OCI-LY1 (cell line): ENCODE data around the gene PRSS38.

Source experiments
- H2AFZ ChIP-seq: fragments of 200-600 bp; sonication (generic), shearing (Covaris generic); 2 replicates; pipeline ENCODE4 v1.6.0; 2014; ENCODE audit warnings: antibody characterized with exemption, mild to moderate bottlenecking, low read length
- H3F3A ChIP-seq: fragments of 200-600 bp; sonication (generic), shearing (Covaris generic); 2 replicates; pipeline ENCODE4 v1.6.0; 2014; ENCODE audit warnings: mild to moderate bottlenecking, antibody characterized with exemption, low read length, moderate library complexity; ENCODE audit not compliant: insufficient read depth
- H3K27ac ChIP-seq: fragments of 200-600 bp; sonication (generic); 2 replicates; pipeline ENCODE4 v1.5.1; 2014; ENCODE audit warnings: low read length, mixed run types, mild to moderate bottlenecking, low read depth; ENCODE audit not compliant: poor library complexity, severe bottlenecking
- H3K27me3 ChIP-seq: fragments of 200-600 bp; sonication (generic); 2 replicates; pipeline ENCODE4 v1.6.0; 2014; ENCODE audit warnings: antibody characterized with exemption, mild to moderate bottlenecking, low read length, moderate library complexity; ENCODE audit not compliant: insufficient read depth
- H3K36me3 ChIP-seq: fragments of 200-600 bp; sonication (generic); 2 replicates; pipeline ENCODE4 v1.6.1; 2014; ENCODE audit warnings: mild to moderate bottlenecking, antibody characterized with exemption, low read length, moderate library complexity, mixed read lengths; ENCODE audit not compliant: insufficient read depth
- H3K4me1 ChIP-seq: fragments of 200-600 bp; sonication (generic); 2 replicates; pipeline ENCODE4 v1.5.1; 2014; ENCODE audit warnings: mild to moderate bottlenecking, low read length, moderate library complexity; ENCODE audit not compliant: insufficient read depth, severe bottlenecking
- H3K4me2 ChIP-seq: fragments of 200-600 bp; sonication (generic), shearing (Covaris generic); 2 replicates; pipeline ENCODE4 v1.6.1; 2014; ENCODE audit warnings: low read length
- H3K4me3 ChIP-seq: fragments of 200-600 bp; sonication (generic); 2 replicates; pipeline ENCODE4 v1.5.1; 2014; ENCODE audit warnings: low read length, low read depth, mild to moderate bottlenecking, mixed read lengths; ENCODE audit not compliant: poor library complexity, severe bottlenecking
- H3K79me2 ChIP-seq: fragments of 200-600 bp; shearing (Covaris generic); 2 replicates; pipeline ENCODE4 v1.6.1; 2016; ENCODE audit warnings: mixed run types, low read length, mixed read lengths; ENCODE audit not compliant: insufficient read depth
- H3K9ac ChIP-seq: fragments of 200-600 bp; sonication (generic), shearing (Covaris generic); 2 replicates; pipeline ENCODE4 v1.6.1; 2014; ENCODE audit warnings: mild to moderate bottlenecking, low read length, mixed read lengths
- H3K9me2 ChIP-seq: fragments of 200-600 bp; sonication (generic), shearing (Covaris generic); 2 replicates; pipeline ENCODE4 v1.6.1; 2014; ENCODE audit warnings: low read depth, mild to moderate bottlenecking, low read length, mixed read lengths
- H3K9me3 ChIP-seq: fragments of 200-600 bp; shearing (Covaris generic); 2 replicates; pipeline ENCODE4 v1.6.1; 2014; ENCODE audit warnings: low read length, mixed read lengths
- H4K20me1 ChIP-seq: fragments of 200-600 bp; sonication (generic), shearing (Covaris generic); 2 replicates; pipeline ENCODE4 v1.6.0; 2016; ENCODE audit warnings: mild to moderate bottlenecking, low read length; ENCODE audit not compliant: insufficient read depth
- EZH2 ChIP-seq: fragments of 200-600 bp; sonication (generic), shearing (Covaris generic); IDR thresholded peaks from 2 replicates; pipeline ENCODE4 v1.8.0; 2017; ENCODE audit warnings: borderline replicate concordance, mixed run types, mild to moderate bottlenecking, antibody characterized with exemption, low read length, moderate library complexity, mixed read lengths
- TF ChIP-seq, protein P1 (sequence below): fragments of 200-600 bp; sonication (generic), shearing (Covaris generic); IDR thresholded peaks from 2 replicates; pipeline ENCODE4 v1.5.1; 2017; ENCODE audit warnings: mild to moderate bottlenecking, antibody characterized with exemption, low read length, moderate library complexity, mixed read lengths

Gene PRSS38

DNA sequence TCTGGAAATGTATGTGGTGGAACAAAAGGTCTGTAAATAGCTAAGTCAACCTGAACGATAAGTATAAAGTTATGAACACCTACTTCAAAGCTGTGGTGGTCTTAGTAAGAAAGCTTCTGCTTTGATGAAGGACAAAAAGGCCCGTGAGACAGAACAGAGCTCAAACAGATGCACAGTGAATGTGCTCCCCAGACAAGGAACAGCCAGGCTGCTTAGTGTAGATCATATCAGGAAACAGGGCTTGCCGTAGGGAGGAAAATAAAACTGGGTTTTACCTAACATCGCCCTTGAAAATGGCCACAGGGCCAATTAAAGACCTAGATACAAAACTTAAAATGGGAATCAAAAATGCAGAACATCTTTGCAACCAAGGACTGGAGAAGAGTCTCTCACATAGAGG is 40.2 kb downstream of the PRSS38 start:
- Histone ChIP-seq H3K4me3 (no peak overlapping the region), H3K36me3 (no peaks in the 10 kb centered on the region), H2AFZ (no peak overlapping the region), H3K27ac (no peak overlapping the region), H3K9me2 (no peaks in the 10 kb centered on the region), H3K4me1 (no peaks in the 10 kb centered on the region), H3K9me3 (no peaks in the 10 kb centered on the region), H3K9ac (no peak overlapping the region), H3K27me3 (no peaks in the 10 kb centered on the region; the same call in 1 of the 2 replicates), H4K20me1 (no peaks in the 10 kb centered on the region), H3K4me2 (no peak overlapping the region), H3K79me2 (no peaks in the 10 kb centered on the region), H3F3A (no peaks in the 10 kb centered on the region)
- TF ChIP-seq EZH2: no peak
- TF ChIP-seq, protein P1, sequence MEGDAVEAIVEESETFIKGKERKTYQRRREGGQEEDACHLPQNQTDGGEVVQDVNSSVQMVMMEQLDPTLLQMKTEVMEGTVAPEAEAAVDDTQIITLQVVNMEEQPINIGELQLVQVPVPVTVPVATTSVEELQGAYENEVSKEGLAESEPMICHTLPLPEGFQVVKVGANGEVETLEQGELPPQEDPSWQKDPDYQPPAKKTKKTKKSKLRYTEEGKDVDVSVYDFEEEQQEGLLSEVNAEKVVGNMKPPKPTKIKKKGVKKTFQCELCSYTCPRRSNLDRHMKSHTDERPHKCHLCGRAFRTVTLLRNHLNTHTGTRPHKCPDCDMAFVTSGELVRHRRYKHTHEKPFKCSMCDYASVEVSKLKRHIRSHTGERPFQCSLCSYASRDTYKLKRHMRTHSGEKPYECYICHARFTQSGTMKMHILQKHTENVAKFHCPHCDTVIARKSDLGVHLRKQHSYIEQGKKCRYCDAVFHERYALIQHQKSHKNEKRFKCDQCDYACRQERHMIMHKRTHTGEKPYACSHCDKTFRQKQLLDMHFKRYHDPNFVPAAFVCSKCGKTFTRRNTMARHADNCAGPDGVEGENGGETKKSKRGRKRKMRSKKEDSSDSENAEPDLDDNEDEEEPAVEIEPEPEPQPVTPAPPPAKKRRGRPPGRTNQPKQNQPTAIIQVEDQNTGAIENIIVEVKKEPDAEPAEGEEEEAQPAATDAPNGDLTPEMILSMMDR: no peak

GRCh38 chr1:227856147-227856858 is 40.8 kb downstream of the PRSS38 start:
- no peaks in the 10 kb centered on the region; the same call in 1 of the 2 replicates for H3K27me3 ChIP-seq
- H3K27ac ChIP-seq: no peak overlapping the region
- no peaks in the 10 kb centered on the region for H3K36me3 ChIP-seq
- H4K20me1 ChIP-seq: no peaks in the 10 kb centered on the region
- no peak overlapping the region for H3K9ac ChIP-seq
- H3K4me2 ChIP-seq: no peak overlapping the region
- H3K9me2 ChIP-seq: no peaks in the 10 kb centered on the region
- H3F3A ChIP-seq: no peaks in the 10 kb centered on the region
- H3K79me2 ChIP-seq: no peaks in the 10 kb centered on the region
- H2AFZ ChIP-seq: no peak overlapping the region
- H3K9me3 ChIP-seq: no peaks in the 10 kb centered on the region
- H3K4me3 ChIP-seq: no peak overlapping the region
- TF ChIP-seq, protein P1: no peak
- no peak for TF ChIP-seq EZH2
- H3K4me1 ChIP-seq: no peaks in the 10 kb centered on the region

DNA sequence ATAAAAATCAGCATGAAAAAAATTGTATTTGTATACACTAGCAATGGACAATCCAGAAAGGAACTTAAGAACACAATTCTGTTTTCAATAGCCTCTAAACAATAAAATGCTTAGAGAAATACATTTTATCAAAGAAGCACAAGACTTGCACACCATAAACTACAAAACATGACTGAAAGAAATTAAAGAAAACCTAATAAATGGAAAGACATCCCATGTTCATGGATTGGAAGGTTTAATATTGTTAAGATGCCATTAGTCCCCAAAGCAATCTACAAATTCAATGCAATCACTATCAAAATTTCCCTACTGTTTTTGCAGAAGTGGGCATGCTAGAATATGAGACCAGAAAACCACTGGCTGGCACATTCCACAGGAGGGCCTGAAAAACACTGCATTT is 49.4 kb downstream of the PRSS38 start:
- H2AFZ ChIP-seq: no peak overlapping the region
- H3K27ac ChIP-seq: no peak overlapping the region
- H3K27me3 ChIP-seq: no peaks in the 10 kb centered on the region
- H4K20me1 ChIP-seq: no peaks in the 10 kb centered on the region
- no peaks in the 10 kb centered on the region for H3K9me2 ChIP-seq
- TF ChIP-seq, protein P1: no peak
- no peak for TF ChIP-seq EZH2
- no peak overlapping the region for H3K4me2 ChIP-seq
- no peaks in the 10 kb centered on the region for H3K79me2 ChIP-seq
- no peaks in the 10 kb centered on the region for H3F3A ChIP-seq
- H3K9me3 ChIP-seq: no peaks in the 10 kb centered on the region
- no peaks in the 10 kb centered on the region for H3K4me1 ChIP-seq
- H3K4me3 ChIP-seq: no peak overlapping the region
- no peaks in the 10 kb centered on the region for H3K36me3 ChIP-seq
- H3K9ac ChIP-seq: no peak overlapping the region
